NCI-H510A (cell line): ENCODE results near the gene BNC1.

Experiments used
- DNase-seq: peaks from one replicate; lab custom pipeline; 2025; lab: John Stamatoyannopoulos, UW

Gene BNC1

DNA sequence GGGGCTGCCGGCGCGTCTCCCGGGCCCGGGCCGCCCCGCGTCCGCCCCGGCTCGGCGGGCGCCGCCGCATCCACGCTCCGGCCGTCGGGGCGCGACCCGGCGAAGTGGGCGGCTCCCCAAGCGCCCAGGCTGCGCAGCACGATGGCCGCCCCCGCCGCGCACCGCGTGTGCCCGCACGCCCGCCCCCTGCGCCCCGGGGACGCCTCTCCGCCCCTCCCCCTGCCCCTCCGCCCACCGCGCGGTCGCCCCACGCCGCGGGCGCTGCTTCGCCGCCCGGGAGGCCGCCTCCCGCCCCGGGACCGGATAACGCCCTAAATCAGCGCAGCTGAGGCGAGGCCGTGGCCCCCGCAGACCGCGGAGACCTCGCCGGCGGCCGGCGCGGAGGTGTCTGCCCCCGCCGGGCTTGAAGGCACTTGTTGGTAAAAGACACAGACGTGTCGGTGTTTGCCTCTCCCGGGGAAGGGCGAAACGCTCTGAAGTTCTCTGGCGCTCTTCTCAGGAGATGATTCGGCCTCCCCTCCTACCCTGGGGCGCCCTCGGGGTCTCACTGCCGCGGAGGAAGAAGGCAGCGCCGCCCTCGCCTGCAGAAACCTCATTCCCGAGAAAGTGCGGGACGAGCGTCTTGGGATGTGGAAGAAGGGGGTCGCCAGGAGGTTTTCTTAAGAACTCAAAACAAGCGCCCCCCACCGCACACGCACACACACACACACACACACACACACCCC lies at the start of gene BNC1:
Gene BNC1 (minus strand): TSS at position 106 of the 725 bp plus-strand sequence. CDS start 36 bp downstream, at position 70.
- DNase-seq, result no peak

- DNase-seq, result no peak
These were observed 42.6 kb upstream of the BNC1 start for GRCh38 chr15:83327041-83327440.

DNA sequence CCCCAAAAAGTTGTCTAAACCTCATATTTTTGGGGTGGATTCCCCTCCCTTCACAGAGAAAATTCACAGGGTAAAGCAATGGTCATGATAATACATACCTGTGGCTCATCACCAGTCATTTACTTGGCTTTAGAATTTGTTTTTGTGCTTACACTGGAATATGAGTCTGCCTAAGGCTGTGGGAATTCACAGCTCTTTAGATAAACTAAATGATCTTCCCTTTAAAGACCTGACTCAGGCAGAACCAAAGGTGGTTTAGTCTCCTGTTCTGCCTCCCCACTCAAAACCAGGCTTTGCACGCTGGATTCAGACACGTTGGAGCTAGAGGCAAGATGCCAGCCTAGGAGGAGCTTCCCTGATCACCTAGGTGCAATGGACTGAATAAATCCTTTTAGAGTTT lies 40.3 kb upstream of the BNC1 start:
- no peak for DNase-seq

DNA sequence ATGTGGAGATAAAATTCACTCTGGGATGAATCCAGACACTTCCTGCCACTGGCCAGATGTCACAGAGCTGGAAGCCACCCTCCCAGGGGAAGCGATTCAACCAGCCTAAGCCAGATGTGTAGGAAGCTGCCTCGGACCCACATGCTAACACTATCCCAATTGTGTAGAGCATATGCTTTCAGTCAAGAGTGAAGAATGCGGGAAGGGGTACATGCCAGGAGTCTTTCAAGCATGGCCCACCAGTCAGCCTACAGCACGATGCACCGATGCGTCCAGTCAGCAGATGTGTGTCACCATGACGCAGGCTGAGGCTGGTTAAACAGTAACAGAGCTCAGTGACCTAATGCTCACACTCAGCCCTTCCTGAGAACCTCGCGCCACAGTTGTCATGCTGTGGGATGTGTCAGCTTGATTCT lies 38.8 kb upstream of the BNC1 start:
- DNase-seq, result no peak

GRCh38 chr15:83322691-83323090 lies 38.2 kb upstream of the BNC1 start:
- no peak for DNase-seq

- DNase-seq, result no peak
These were observed 37.6 kb upstream of the BNC1 start for GRCh38 chr15:83322061-83322460.

- no peak for DNase-seq
These were observed 36.4 kb upstream of the BNC1 start for GRCh38 chr15:83320844-83321243.

- DNase-seq, result no peak
These were observed 35.9 kb upstream of the BNC1 start for GRCh38 chr15:83320404-83320803.

GRCh38 chr15:83319771-83320170 lies 35.3 kb upstream of the BNC1 start:
- DNase-seq, result no peak

GRCh38 chr15:83318861-83319415 lies 34.5 kb upstream of the BNC1 start:
- DNase-seq, result no peak

GRCh38 chr15:83318036-83318435 lies 33.6 kb upstream of the BNC1 start:
- no peak for DNase-seq

GRCh38 chr15:83312071-83312470 lies 27.6 kb upstream of the BNC1 start:
- DNase-seq, result no peak

DNA sequence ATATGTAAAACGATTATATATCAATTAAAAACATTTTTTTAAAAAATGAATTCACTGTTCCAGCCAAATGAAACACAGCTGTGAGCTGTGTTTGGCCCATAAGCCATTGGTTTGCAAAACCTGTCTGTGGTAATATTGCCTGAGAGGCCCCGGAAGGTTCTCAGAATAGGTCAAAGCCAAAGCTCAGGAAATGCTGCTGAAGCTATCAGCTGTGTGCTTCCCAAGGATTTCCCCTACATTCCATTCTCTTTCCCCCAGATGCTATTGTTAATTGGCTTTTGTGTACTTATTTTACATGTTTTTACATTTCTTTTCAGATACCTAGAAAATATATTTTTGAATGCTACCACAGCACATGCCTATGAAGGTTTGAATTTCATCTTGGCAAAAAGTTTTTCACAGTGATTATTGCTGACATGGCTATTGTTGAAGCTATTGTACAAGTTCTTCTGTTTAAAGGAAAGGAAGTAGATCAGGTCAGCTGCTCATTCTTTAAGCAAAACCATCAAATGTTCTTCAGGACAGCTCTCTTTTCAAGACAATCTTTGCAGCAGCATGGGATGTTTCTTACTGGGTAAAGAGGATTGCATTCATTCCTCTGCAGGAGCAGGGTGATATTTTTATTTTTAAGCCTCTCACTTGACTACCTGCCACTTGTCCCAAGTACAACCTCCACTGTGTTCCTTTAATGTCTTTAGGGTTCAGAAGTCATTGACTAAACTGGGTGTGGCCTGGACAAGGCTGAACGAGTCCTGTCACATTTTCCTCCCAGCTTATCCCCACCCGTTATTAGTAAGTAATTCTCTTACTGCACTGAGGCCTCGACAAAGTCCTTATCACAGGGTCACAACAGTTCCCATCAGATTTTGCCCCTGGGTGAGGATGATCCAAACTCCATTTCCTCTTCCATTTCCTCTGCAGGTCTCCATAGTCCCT lies 26.3 kb upstream of the BNC1 start:
- DNase-seq, result no peak

DNA sequence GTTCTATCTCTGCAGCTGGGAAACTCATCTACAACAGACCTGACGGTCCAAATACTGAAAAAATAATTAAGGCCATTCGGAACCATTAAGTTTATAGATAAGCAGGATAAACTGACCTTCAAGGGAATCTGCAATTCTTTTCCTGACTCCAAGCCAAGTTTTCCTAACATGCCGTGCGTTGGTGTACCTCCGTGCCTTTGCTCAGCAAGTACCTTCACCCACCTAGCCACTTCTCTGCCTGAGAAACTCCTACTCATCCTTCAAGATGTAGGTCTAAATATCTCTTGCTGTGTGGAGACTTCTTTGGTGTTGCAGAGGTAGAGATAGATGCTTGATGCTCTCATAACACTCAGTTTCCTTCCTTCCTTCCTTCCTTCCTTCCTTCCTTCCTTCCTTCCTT lies 24.2 kb upstream of the BNC1 start:
- DNase-seq, result no peak

DNA sequence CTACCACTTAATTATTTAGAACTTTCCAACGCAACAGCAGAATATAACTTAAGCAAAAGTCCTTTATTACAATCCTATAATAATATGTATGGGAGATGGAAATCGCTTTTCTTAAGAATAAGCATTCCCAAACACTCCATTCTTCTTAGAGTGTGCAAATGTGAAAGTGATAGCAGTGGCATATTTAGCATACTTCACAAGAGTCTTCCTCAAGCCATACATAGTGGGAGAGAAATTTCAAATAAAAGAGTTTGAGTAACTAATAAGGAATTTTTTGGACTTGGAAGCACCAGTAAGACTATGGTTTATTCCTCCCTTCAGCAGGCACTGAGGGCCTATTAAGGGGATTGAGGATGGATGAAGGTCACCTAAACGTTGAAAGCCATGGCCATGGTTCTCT lies 22.1 kb upstream of the BNC1 start:
- DNase-seq, result no peak

- DNase-seq, result no peak
These were observed 21.3 kb upstream of the BNC1 start for GRCh38 chr15:83305704-83306291.

- no peak for DNase-seq
These were observed 20.6 kb upstream of the BNC1 start for GRCh38 chr15:83304861-83305703.

- DNase-seq, result no peak
These were observed 19.1 kb upstream of the BNC1 start for GRCh38 chr15:83303535-83303934.

- DNase-seq, result no peak
These were observed 16.4 kb upstream of the BNC1 start for GRCh38 chr15:83300826-83301225.

- no peak for DNase-seq
These were observed 15.0 kb upstream of the BNC1 start for GRCh38 chr15:83299462-83299861.

DNA sequence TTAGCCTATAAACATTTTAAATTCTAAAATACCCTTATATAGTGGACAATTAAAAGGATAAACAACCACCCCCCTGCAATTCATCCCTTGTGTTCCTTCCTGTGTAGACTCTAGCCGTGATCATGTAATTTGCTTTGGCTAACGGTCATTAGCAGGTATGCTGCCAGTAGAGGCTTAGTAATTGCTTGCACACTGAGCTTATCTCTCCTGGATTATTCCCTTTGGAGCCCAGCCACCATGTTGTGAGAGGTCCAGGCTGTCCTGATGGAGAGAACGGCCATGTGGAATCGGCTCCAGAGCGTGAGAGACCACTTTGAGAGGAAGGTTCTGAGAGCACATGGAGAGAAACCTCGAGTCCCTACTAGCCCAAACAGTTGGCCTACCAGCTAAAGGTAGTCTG lies 11.0 kb upstream of the BNC1 start:
- no peak for DNase-seq

DNA sequence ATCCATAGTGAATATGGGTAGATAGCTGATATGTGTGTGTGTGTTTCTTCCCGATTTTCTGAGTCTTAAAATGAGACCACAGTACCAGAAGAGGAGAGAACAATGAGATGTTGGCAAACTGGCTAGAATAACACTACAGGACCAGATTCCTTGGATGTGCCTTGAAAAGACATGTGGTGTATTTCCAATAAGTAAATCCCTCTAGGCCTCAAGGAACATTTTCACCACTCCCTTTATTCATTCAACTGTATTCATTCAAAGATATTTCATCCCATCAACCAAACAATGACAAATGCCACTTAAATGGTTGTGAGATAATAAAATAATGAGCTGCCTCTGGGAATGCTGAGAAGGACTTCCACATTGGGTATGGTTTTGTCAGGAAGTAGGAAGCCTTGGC lies 8.7 kb upstream of the BNC1 start:
- DNase-seq, result no peak
